Activated T-cell treated with anti-CD3 and anti-CD28 coated beads, Interleukin-2, amount 50 U/mL, for 24 hours (primary cell): Measurements from ENCODE around the gene C1D.
"Not testable (repeated sequence)": the region's sequence is repeated elsewhere in the genome, so short reads cannot be mapped to it uniquely, and the experiment has no call there.

Source experiments
- DNase-seq: peaks from one replicate; pipeline ENCODE4 v3.0.0-alpha.2; 2020
- H3K27ac Mint-ChIP-seq: 2 replicates; pipeline ENCODE4 v1.8.0; 2020; ENCODE audit warnings: mild to moderate bottlenecking, mixed read lengths
- H3K27me3 Mint-ChIP-seq: 2 replicates; pipeline ENCODE4 v1.8.0; 2020; ENCODE audit warnings: mixed read lengths
- H3K36me3 Mint-ChIP-seq: 2 replicates; pipeline ENCODE4 v1.8.0; 2020; ENCODE audit warnings: low read depth, mixed read lengths
- H3K4me1 Mint-ChIP-seq: 2 replicates; pipeline ENCODE4 v1.8.0; 2020; ENCODE audit warnings: low read depth, mixed read lengths
- H3K4me3 Mint-ChIP-seq: 2 replicates; pipeline ENCODE4 v1.8.0; 2020; ENCODE audit warnings: mild to moderate bottlenecking, moderate library complexity, mixed read lengths
- H3K9me3 Mint-ChIP-seq: 2 replicates; pipeline ENCODE4 v1.8.0; 2020; ENCODE audit warnings: mixed read lengths

Gene C1D

GRCh38 chr2:67999332-67999731 is 63.5 kb downstream of the C1D start:
- Mint-ChIP-seq H3K36me3 (no peaks in the 10 kb centered on the region), H3K4me1 (no peaks in the 10 kb centered on the region), H3K27me3 (peaks cover 26% of the 10 kb centered on the region), H3K27ac (no peak overlapping the region), H3K4me3 (no peak overlapping the region), H3K9me3 (no peaks in the 10 kb centered on the region)
- no peak for DNase-seq

- peaks cover 29% of the 10 kb centered on the region for H3K27me3 Mint-ChIP-seq
- H3K4me3 Mint-ChIP-seq = no peak overlapping the region
- H3K36me3 Mint-ChIP-seq = no peaks in the 10 kb centered on the region
- no peaks in the 10 kb centered on the region for H3K9me3 Mint-ChIP-seq
- H3K4me1 Mint-ChIP-seq = no peaks in the 10 kb centered on the region
- H3K27ac Mint-ChIP-seq = no peak overlapping the region
- DNase-seq = no peak
These were observed 64.9 kb downstream of the C1D start for GRCh38 chr2:67997903-67998302.

- H3K4me1 Mint-ChIP-seq = no peaks in the 10 kb centered on the region
- no peaks in the 10 kb centered on the region for H3K36me3 Mint-ChIP-seq
- H3K4me3 Mint-ChIP-seq = no peak overlapping the region
- peaks cover 31% of the 10 kb centered on the region for H3K27me3 Mint-ChIP-seq
- DNase-seq = no peak
- H3K9me3 Mint-ChIP-seq = no peaks in the 10 kb centered on the region
- H3K27ac Mint-ChIP-seq = no peak overlapping the region
These were observed 65.3 kb downstream of the C1D start for GRCh38 chr2:67997528-67997900.

- Mint-ChIP-seq H3K9me3 (no peaks in the 10 kb centered on the region), H3K4me1 (no peaks in the 10 kb centered on the region), H3K27ac (no peak overlapping the region), H3K36me3 (no peaks in the 10 kb centered on the region), H3K27me3 (peaks cover 32% of the 10 kb centered on the region), H3K4me3 (no peak overlapping the region)
- no peak for DNase-seq
These were observed 65.9 kb downstream of the C1D start for GRCh38 chr2:67996772-67997527.

- Mint-ChIP-seq H3K4me3 (no peak overlapping the region), H3K9me3 (no peaks in the 10 kb centered on the region), H3K36me3 (no peaks in the 10 kb centered on the region), H3K27ac (no peak overlapping the region), H3K4me1 (no peaks in the 10 kb centered on the region), H3K27me3 (peaks cover 21% of the 10 kb centered on the region)
- DNase-seq = no peak
These were observed 68.1 kb downstream of the C1D start for GRCh38 chr2:67994716-67995115.

- not testable (repeated sequence) for H3K36me3 Mint-ChIP-seq, H3K4me1 Mint-ChIP-seq, DNase-seq, H3K27ac Mint-ChIP-seq, H3K9me3 Mint-ChIP-seq, H3K4me3 Mint-ChIP-seq
- H3K27me3 Mint-ChIP-seq = peaks cover 16% of the 10 kb centered on the region
These were observed 68.7 kb downstream of the C1D start for GRCh38 chr2:67994069-67994468.

- no peak for DNase-seq
- Mint-ChIP-seq H3K9me3 (no peaks in the 10 kb centered on the region), H3K4me3 (no peak overlapping the region), H3K4me1 (no peaks in the 10 kb centered on the region), H3K27ac (no peak overlapping the region), H3K36me3 (no peaks in the 10 kb centered on the region), H3K27me3 (peaks cover 16% of the 10 kb centered on the region)
These were observed 69.5 kb downstream of the C1D start for GRCh38 chr2:67993329-67993728.

GRCh38 chr2:67991456-67991855 is 71.3 kb downstream of the C1D start:
- Mint-ChIP-seq H3K4me1 (no peaks in the 10 kb centered on the region), H3K9me3 (no peaks in the 10 kb centered on the region), H3K27me3 (peaks cover 14% of the 10 kb centered on the region), H3K4me3 (no peak overlapping the region), H3K27ac (no peak overlapping the region), H3K36me3 (no peaks in the 10 kb centered on the region)
- DNase-seq = no peak
